COLO829 (cell line): Measurements from ENCODE around the gene MAPKAP1.

Experiments
- DNase-seq: peaks from one replicate; pipeline ENCODE4 v3.0.0; 2012; ENCODE audit warnings: low spot score

Gene MAPKAP1

GRCh38 chr9:125674981-125675973 is 31.7 kb downstream of the MAPKAP1 start:
- peak; percentile 66 for DNase-seq

- DNase-seq, result no peak
These were observed 34.1 kb downstream of the MAPKAP1 start for GRCh38 chr9:125672876-125673275.

GRCh38 chr9:125663127-125663526 is 43.9 kb downstream of the MAPKAP1 start:
- DNase-seq, result peak; percentile 50

- no peak for DNase-seq
These were observed 46.5 kb downstream of the MAPKAP1 start for GRCh38 chr9:125660557-125660956.

- no peak for DNase-seq
These were observed 47.1 kb downstream of the MAPKAP1 start for GRCh38 chr9:125659954-125660353.

GRCh38 chr9:125659201-125659840 is 47.7 kb downstream of the MAPKAP1 start:
- no peak for DNase-seq

- DNase-seq, result no peak
These were observed 50.4 kb downstream of the MAPKAP1 start for GRCh38 chr9:125656560-125656959.

- DNase-seq, result peak; percentile 42
These were observed 51.2 kb downstream of the MAPKAP1 start for GRCh38 chr9:125655691-125656410.

GRCh38 chr9:125655066-125655633 is 51.9 kb downstream of the MAPKAP1 start:
- DNase-seq, result no peak

GRCh38 chr9:125654121-125654520 is 52.9 kb downstream of the MAPKAP1 start:
- DNase-seq, result no peak

GRCh38 chr9:125653325-125653724 is 53.7 kb downstream of the MAPKAP1 start:
- no peak for DNase-seq

GRCh38 chr9:125652759-125653158 is 54.2 kb downstream of the MAPKAP1 start:
- DNase-seq, result no peak

- no peak for DNase-seq
These were observed 54.8 kb downstream of the MAPKAP1 start for GRCh38 chr9:125652233-125652594.

- DNase-seq, result no peak
These were observed 55.3 kb downstream of the MAPKAP1 start for GRCh38 chr9:125651576-125652232.

GRCh38 chr9:125650271-125650737 is 56.7 kb downstream of the MAPKAP1 start:
- no peak for DNase-seq

GRCh38 chr9:125649826-125650225 is 57.2 kb downstream of the MAPKAP1 start:
- DNase-seq, result no peak

- peak; percentile 93 for DNase-seq
These were observed 57.7 kb downstream of the MAPKAP1 start for GRCh38 chr9:125649315-125649714.

- DNase-seq, result no peak
These were observed 58.7 kb downstream of the MAPKAP1 start for GRCh38 chr9:125648294-125648693.

GRCh38 chr9:125646621-125647100 is 60.3 kb downstream of the MAPKAP1 start:
- no peak for DNase-seq

GRCh38 chr9:125646217-125646616 is 60.8 kb downstream of the MAPKAP1 start:
- no peak for DNase-seq

- DNase-seq, result no peak
These were observed 62.0 kb downstream of the MAPKAP1 start for GRCh38 chr9:125644819-125645507.
